ENCODE measurements around the gene PCDH20. TPM values are rescaled to one million over a fixed set of nuclear protein-coding genes. Genes with fewer than 3 reads are reported as not detected.

PCDH20 gene
- polyA plus RNA-seq, 1 experiment = not detected

- TF ChIP-seq CTCF (IDR thresholded peaks at IDR 0.05; ENCODE audit: low read depth, low read length) = peak; percentile 61
Observed at GRCh38 chr13:61410669-61411297, 4.9 kb downstream of the PCDH20 start.

DNA sequence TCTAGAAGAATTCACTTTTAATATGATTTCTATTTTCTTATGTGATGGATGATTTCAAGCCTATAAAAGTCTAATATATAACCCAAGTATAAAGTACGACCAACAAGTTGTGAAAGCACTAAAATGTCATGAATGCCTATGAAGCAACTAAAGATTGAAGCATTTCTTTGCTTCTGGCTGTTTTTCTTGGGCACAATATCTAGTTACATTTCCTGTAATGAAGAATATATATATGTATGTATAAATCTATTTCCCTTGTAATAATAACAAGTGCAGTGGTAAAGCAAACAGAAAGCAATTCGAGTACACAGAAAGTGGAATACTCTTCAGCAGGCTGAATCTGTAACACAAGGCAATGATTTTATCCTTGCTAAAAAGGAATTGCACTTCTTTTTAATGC, 5.4 kb downstream of the PCDH20 start:
- no peak for TF ChIP-seq CTCF (IDR thresholded peaks at IDR 0.05; ENCODE audit: low read depth, low read length)
- CTCF ChIA-PET = interaction anchor here (0.8 to 5.2 kb wide), 6 partner anchors 17 to 963 kb away, joined by 3 to 36 read pairs (median 4); no protein-coding TSS in a partner anchor

More at GRCh38 chr13:61410669-61411297, 4.9 kb downstream of the PCDH20 start:
- Histone ChIP-seq H3K4me3 (ENCODE audit: low read depth, low read length) (no peak overlapping the region), H3K27ac (ENCODE audit: low read depth, low read length) (no peak overlapping the region), H3K27me3 (ENCODE audit: control insufficient read depth, insufficient read depth, low read length) (peaks cover 6% of the 10 kb centered on the region), H3K9me3 (ENCODE audit: control insufficient read depth, insufficient read depth, low read length) (no peaks in the 10 kb centered on the region)
- ChIA-PET CTCF (interaction anchor here (0.6 to 5.2 kb wide), 10 partner anchors 17 to 964 kb away, joined by 3 to 36 read pairs (median 3); no protein-coding TSS in a partner anchor), POLR2A (no interaction called here)
- no peak for DNase-seq (ENCODE audit: low read depth, low spot score)

GRCh38 chr13:61408571-61408970, 7.1 kb downstream of the PCDH20 start:
- ChIA-PET POLR2A (no interaction called here), CTCF (interaction anchor here (0.6 to 5.2 kb wide), 2 partner anchors 768 to 959 kb away, joined by 7 to 36 read pairs; no protein-coding TSS in a partner anchor)
- no peak overlapping the region for H3K4me3 ChIP-seq (ENCODE audit: low read depth, low read length)
- H3K27me3 ChIP-seq (ENCODE audit: control insufficient read depth, insufficient read depth, low read length) = peaks cover 2% of the 10 kb centered on the region
- no peak for TF ChIP-seq CTCF (IDR thresholded peaks at IDR 0.05; ENCODE audit: low read depth, low read length)
- H3K9me3 ChIP-seq (ENCODE audit: control insufficient read depth, insufficient read depth, low read length) = no peaks in the 10 kb centered on the region
- no peak overlapping the region for H3K27ac ChIP-seq (ENCODE audit: low read depth, low read length)
- no peak for DNase-seq (ENCODE audit: low read depth, low spot score)

More for the DNA sequence above, 5.4 kb downstream of the PCDH20 start:
- H3K4me3 ChIP-seq (ENCODE audit: low read depth, low read length) = no peak overlapping the region
- POLR2A ChIA-PET = no interaction called here
- H3K27me3 ChIP-seq (ENCODE audit: control insufficient read depth, insufficient read depth, low read length) = peaks cover 6% of the 10 kb centered on the region
- H3K27ac ChIP-seq (ENCODE audit: low read depth, low read length) = no peak overlapping the region
- DNase-seq (ENCODE audit: low read depth, low spot score) = no peak
- H3K9me3 ChIP-seq (ENCODE audit: control insufficient read depth, insufficient read depth, low read length) = no peaks in the 10 kb centered on the region

GRCh38 chr13:61406275-61406674, 9.4 kb downstream of the PCDH20 start:
- POLR2A ChIA-PET = no interaction called here
- Histone ChIP-seq H3K27me3 (ENCODE audit: control insufficient read depth, insufficient read depth, low read length) (no peaks in the 10 kb centered on the region), H3K9me3 (ENCODE audit: control insufficient read depth, insufficient read depth, low read length) (no peaks in the 10 kb centered on the region), H3K27ac (ENCODE audit: low read depth, low read length) (no peak overlapping the region), H3K4me3 (ENCODE audit: low read depth, low read length) (no peak overlapping the region)
- DNase-seq (ENCODE audit: low read depth, low spot score) = no peak
- TF ChIP-seq CTCF (IDR thresholded peaks at IDR 0.05; ENCODE audit: low read depth, low read length) = no peak
- CTCF ChIA-PET = interaction anchor here (1.1 kb wide), 1 partner anchor 957 kb away, joined by 3 read pairs; no protein-coding TSS in a partner anchor

GRCh38 chr13:61396121-61396520, 19.5 kb downstream of the PCDH20 start:
- no peak overlapping the region for H3K4me3 ChIP-seq (ENCODE audit: low read depth, low read length)
- no peaks in the 10 kb centered on the region for H3K9me3 ChIP-seq (ENCODE audit: control insufficient read depth, insufficient read depth, low read length)
- no peak for DNase-seq (ENCODE audit: low read depth, low spot score)
- no peaks in the 10 kb centered on the region for H3K27me3 ChIP-seq (ENCODE audit: control insufficient read depth, insufficient read depth, low read length)
- TF ChIP-seq CTCF (IDR thresholded peaks at IDR 0.05; ENCODE audit: low read depth, low read length) = no peak
- ChIA-PET CTCF (no interaction called here), POLR2A (no interaction called here)
- H3K27ac ChIP-seq (ENCODE audit: low read depth, low read length) = no peak overlapping the region
